ENCODE results near the gene LRRC3B.

DNA sequence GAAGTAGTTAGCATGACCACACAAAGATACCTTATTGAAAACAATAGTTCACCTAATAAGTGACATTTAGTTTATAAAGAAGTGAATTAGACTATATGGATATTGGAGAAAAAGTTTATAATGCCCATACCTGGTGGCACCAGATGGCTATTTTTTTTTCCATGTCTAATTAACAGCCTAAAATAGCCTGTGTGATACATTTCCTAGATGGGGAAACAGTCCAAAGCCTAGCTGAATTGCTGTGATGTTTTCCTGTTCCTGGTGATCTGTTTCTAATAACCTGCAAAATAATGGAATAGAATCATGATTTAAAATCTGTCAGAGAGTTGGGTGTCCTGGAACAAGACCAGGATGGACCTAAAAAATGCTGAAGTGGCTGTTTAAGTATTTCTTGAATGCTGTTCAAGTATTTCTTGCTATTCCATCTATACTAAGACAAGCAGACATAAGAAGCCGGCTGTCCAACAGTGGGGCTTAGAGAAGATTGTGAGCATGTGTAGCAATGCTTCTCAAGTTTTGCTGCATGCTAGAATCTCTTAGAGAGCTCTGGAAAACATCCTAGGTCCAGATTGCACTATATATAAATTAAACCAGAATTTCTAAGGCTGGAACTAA is 31.3 kb downstream of the LRRC3B start:
- TF ChIP-seq EZH2 (IDR thresholded peaks at IDR 0.05; ENCODE audit: insufficient read depth, poor library complexity, severe bottlenecking), result no peak
- no peak for TF ChIP-seq EZH2phosphoT487 (IDR thresholded peaks at IDR 0.05; ENCODE audit: insufficient read depth, low read depth)
